Osteocyte (in vitro differentiated cells): ENCODE results near the gene HOXA2. TPM values are rescaled to one million over a fixed set of nuclear protein-coding genes. Genes with fewer than 3 reads are reported as not detected.

Source experiments
- DNase-seq: peaks from one replicate; pipeline ENCODE4 v3.0.0; 2021; ENCODE audit warnings: mixed read lengths; ENCODE audit not compliant: unreplicated experiment; ENCODE audit errors: extremely low spot score
- H3K27ac Mint-ChIP-seq: one replicate; pipeline ENCODE4 v1.8.0; 2021; ENCODE audit warnings: mild to moderate bottlenecking, mixed read lengths; ENCODE audit not compliant: unreplicated experiment
- H3K27me3 Mint-ChIP-seq: one replicate; pipeline ENCODE4 v1.8.0; 2021; ENCODE audit warnings: mixed read lengths; ENCODE audit not compliant: unreplicated experiment
- H3K36me3 Mint-ChIP-seq: one replicate; pipeline ENCODE4 v1.8.0; 2021; ENCODE audit warnings: mixed read lengths; ENCODE audit not compliant: unreplicated experiment
- H3K4me1 Mint-ChIP-seq: one replicate; pipeline ENCODE4 v1.8.0; 2021; ENCODE audit warnings: mixed read lengths; ENCODE audit not compliant: unreplicated experiment
- H3K4me3 Mint-ChIP-seq: one replicate; pipeline ENCODE4 v1.8.0; 2021; ENCODE audit warnings: mild to moderate bottlenecking, moderate library complexity, mixed read lengths; ENCODE audit not compliant: unreplicated experiment
- H3K9me3 Mint-ChIP-seq: one replicate; pipeline ENCODE4 v1.8.0; 2021; ENCODE audit warnings: mixed read lengths; ENCODE audit not compliant: unreplicated experiment
- CTCF ChIP-seq: fragments of 200-600 bp; sonication (generic); IDR thresholded peaks from 2 replicates; pipeline ENCODE4 v1.5.0; 2021; ENCODE audit warnings: antibody characterized with exemption, mild to moderate bottlenecking, moderate library complexity
- total RNA-seq: library from RNA; stranded (reverse); gene quantifications from 2 replicates; pipeline ENCODE4 v1.2.1, GENCODE V29; 2021

The HOXA2 gene
- total RNA-seq, 1 donor from 2014 or later: not detected

GRCh38 chr7:27115221-27116026 is 12.9 kb upstream of the HOXA2 start:
- H3K4me1 Mint-ChIP-seq: peaks cover 6% of the 10 kb centered on the region
- H3K27ac Mint-ChIP-seq: no peak overlapping the region

GRCh38 chr7:27114881-27115220 is 12.4 kb upstream of the HOXA2 start:
- TF ChIP-seq CTCF: no peak
- Mint-ChIP-seq H3K9me3 (no peaks in the 10 kb centered on the region), H3K4me3 (no peak overlapping the region), H3K27ac (no peak overlapping the region), H3K36me3 (no peaks in the 10 kb centered on the region), H3K27me3 (peaks cover 88% of the 10 kb centered on the region), H3K4me1 (peaks cover 6% of the 10 kb centered on the region)
- no peak for DNase-seq

More at GRCh38 chr7:27115221-27116026, 12.9 kb upstream of the HOXA2 start:
- no peaks in the 10 kb centered on the region for H3K9me3 Mint-ChIP-seq
- DNase-seq: no peak
- peaks cover 87% of the 10 kb centered on the region for H3K27me3 Mint-ChIP-seq
- no peak overlapping the region for H3K4me3 Mint-ChIP-seq
- no peaks in the 10 kb centered on the region for H3K36me3 Mint-ChIP-seq
- TF ChIP-seq CTCF: no peak

GRCh38 chr7:27113991-27114769 is 11.7 kb upstream of the HOXA2 start:
- Mint-ChIP-seq H3K27ac (no peak overlapping the region), H3K9me3 (no peaks in the 10 kb centered on the region), H3K4me1 (peaks cover 6% of the 10 kb centered on the region), H3K36me3 (no peaks in the 10 kb centered on the region), H3K27me3 (peaks cover 88% of the 10 kb centered on the region), H3K4me3 (no peak overlapping the region)
- DNase-seq: no peak
- TF ChIP-seq CTCF: no peak

- H3K36me3 Mint-ChIP-seq: no peaks in the 10 kb centered on the region
- DNase-seq: no peak
- peaks cover 87% of the 10 kb centered on the region for H3K27me3 Mint-ChIP-seq
- H3K4me1 Mint-ChIP-seq: peaks cover 6% of the 10 kb centered on the region
- H3K4me3 Mint-ChIP-seq: no peak overlapping the region
- TF ChIP-seq CTCF: no peak
- no peaks in the 10 kb centered on the region for H3K9me3 Mint-ChIP-seq
- no peak overlapping the region for H3K27ac Mint-ChIP-seq
Measured at GRCh38 chr7:27112955-27113949, 10.8 kb upstream of the HOXA2 start.
